ENCODE results near the gene RAD51AP1. TPM values are rescaled to one million over a fixed set of nuclear protein-coding genes. Genes with fewer than 3 reads are reported as not detected.

Gene RAD51AP1
- total RNA-seq, 1 donor from 2014 or later: 5.5 TPM

GRCh38 chr12:4535092-4535491 lies 3.6 kb upstream of the RAD51AP1 start:
- Mint-ChIP-seq H3K27me3 (ENCODE audit: unreplicated experiment) (no peaks in the 10 kb centered on the region), H3K27ac (ENCODE audit: unreplicated experiment) (no peak overlapping the region), H3K9me3 (ENCODE audit: unreplicated experiment) (no peaks in the 10 kb centered on the region), H3K4me1 (ENCODE audit: low read depth, unreplicated experiment) (peaks cover 12% of the 10 kb centered on the region), H3K36me3 (ENCODE audit: unreplicated experiment) (no peaks in the 10 kb centered on the region), H3K4me3 (ENCODE audit: unreplicated experiment) (no peak overlapping the region)
- DNase-seq: no peak
- TF ChIP-seq CTCF (IDR thresholded peaks at IDR 0.05; ENCODE audit: partially characterized antibody, unreplicated experiment): no peak

GRCh38 chr12:4535871-4536270 lies 2.8 kb upstream of the RAD51AP1 start:
- H3K4me1 Mint-ChIP-seq (ENCODE audit: low read depth, unreplicated experiment): peaks cover 12% of the 10 kb centered on the region
- no peak overlapping the region for H3K27ac Mint-ChIP-seq (ENCODE audit: unreplicated experiment)
- H3K4me3 Mint-ChIP-seq (ENCODE audit: unreplicated experiment): no peak overlapping the region
- H3K9me3 Mint-ChIP-seq (ENCODE audit: unreplicated experiment): no peaks in the 10 kb centered on the region
- DNase-seq: no peak
- H3K27me3 Mint-ChIP-seq (ENCODE audit: unreplicated experiment): no peaks in the 10 kb centered on the region
- no peak for TF ChIP-seq CTCF (IDR thresholded peaks at IDR 0.05; ENCODE audit: partially characterized antibody, unreplicated experiment)
- no peaks in the 10 kb centered on the region for H3K36me3 Mint-ChIP-seq (ENCODE audit: unreplicated experiment)

- no peak for TF ChIP-seq CTCF (IDR thresholded peaks at IDR 0.05; ENCODE audit: partially characterized antibody, unreplicated experiment)
- Mint-ChIP-seq H3K4me1 (ENCODE audit: low read depth, unreplicated experiment) (peaks cover 12% of the 10 kb centered on the region), H3K36me3 (ENCODE audit: unreplicated experiment) (no peaks in the 10 kb centered on the region), H3K27ac (ENCODE audit: unreplicated experiment) (no peak overlapping the region), H3K4me3 (ENCODE audit: unreplicated experiment) (peak overlapping the region; percentile 100), H3K27me3 (ENCODE audit: unreplicated experiment) (no peaks in the 10 kb centered on the region), H3K9me3 (ENCODE audit: unreplicated experiment) (no peaks in the 10 kb centered on the region)
- DNase-seq: no peak
These were observed 629 bp downstream of the RAD51AP1 start for GRCh38 chr12:4539167-4539870.

- no peaks in the 10 kb centered on the region for H3K36me3 Mint-ChIP-seq (ENCODE audit: unreplicated experiment)
- H3K27me3 Mint-ChIP-seq (ENCODE audit: unreplicated experiment): no peaks in the 10 kb centered on the region
- TF ChIP-seq CTCF (IDR thresholded peaks at IDR 0.05; ENCODE audit: partially characterized antibody, unreplicated experiment): no peak
- H3K9me3 Mint-ChIP-seq (ENCODE audit: unreplicated experiment): no peaks in the 10 kb centered on the region
- no peak for DNase-seq
- peak overlapping the region; percentile 47 for H3K4me3 Mint-ChIP-seq (ENCODE audit: unreplicated experiment)
- H3K27ac Mint-ChIP-seq (ENCODE audit: unreplicated experiment): no peak overlapping the region
- H3K4me1 Mint-ChIP-seq (ENCODE audit: low read depth, unreplicated experiment): peaks cover 9% of the 10 kb centered on the region
These were observed 1.5 kb downstream of the RAD51AP1 start for GRCh38 chr12:4540170-4540569.

GRCh38 chr12:4540638-4541037 lies 1.9 kb downstream of the RAD51AP1 start:
- DNase-seq: no peak
- H3K4me3 Mint-ChIP-seq (ENCODE audit: unreplicated experiment): no peak overlapping the region
- no peaks in the 10 kb centered on the region for H3K27me3 Mint-ChIP-seq (ENCODE audit: unreplicated experiment)
- H3K36me3 Mint-ChIP-seq (ENCODE audit: unreplicated experiment): no peaks in the 10 kb centered on the region
- H3K27ac Mint-ChIP-seq (ENCODE audit: unreplicated experiment): no peak overlapping the region
- H3K9me3 Mint-ChIP-seq (ENCODE audit: unreplicated experiment): no peaks in the 10 kb centered on the region
- peaks cover 9% of the 10 kb centered on the region for H3K4me1 Mint-ChIP-seq (ENCODE audit: low read depth, unreplicated experiment)
- no peak for TF ChIP-seq CTCF (IDR thresholded peaks at IDR 0.05; ENCODE audit: partially characterized antibody, unreplicated experiment)

Data from glutamatergic neuron (in vitro differentiated cells).